Tibial nerve (tissue), 3 donors: ENCODE results near the gene DHDH.

ENCODE experiments used
- POLR2A ChIP-seq, 2 donors: fragments of 450-650 bp; IDR thresholded peaks; one replicate each; pipeline ENCODE4 v1.6.1; 2017; ENCODE audit warnings: antibody characterized with exemption in 2 of 2, mild to moderate bottlenecking in 2 of 2, moderate library complexity in 2 of 2
- TF ChIP-seq, protein P1 (sequence below), 5 experiments: fragments of 200-600 bp in 3 of 5; fragments of 450-650 bp in 2 of 5; sonication (generic) in 3 of 5; IDR thresholded peaks; one replicate each; pipeline ENCODE4 v1.5.1; 2016 to 2019; ENCODE audit warnings: antibody characterized with exemption in 5 of 5, mild to moderate bottlenecking in 3 of 5, moderate library complexity in 2 of 5

DNA sequence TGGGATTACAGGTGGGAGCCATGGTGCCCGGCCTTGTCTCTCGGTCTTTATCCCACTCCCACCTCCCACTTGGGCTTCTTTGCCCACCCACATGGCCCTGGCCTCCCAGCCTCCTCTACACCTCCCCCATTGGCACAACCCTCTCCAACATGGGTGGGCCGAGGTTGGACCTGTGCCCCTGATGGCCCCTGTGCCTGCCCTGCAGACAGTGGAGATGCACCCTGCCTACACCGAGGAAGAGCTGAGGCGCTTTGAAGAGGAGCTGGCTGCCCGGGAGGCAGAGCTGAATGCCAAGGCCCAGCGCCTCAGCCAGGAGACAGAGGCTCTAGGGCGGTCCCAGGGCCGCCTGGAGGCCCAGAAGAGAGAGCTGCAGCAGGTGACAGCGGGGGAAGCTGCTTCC, 12.6 kb upstream of the DHDH start:
- TF ChIP-seq, protein P1, sequence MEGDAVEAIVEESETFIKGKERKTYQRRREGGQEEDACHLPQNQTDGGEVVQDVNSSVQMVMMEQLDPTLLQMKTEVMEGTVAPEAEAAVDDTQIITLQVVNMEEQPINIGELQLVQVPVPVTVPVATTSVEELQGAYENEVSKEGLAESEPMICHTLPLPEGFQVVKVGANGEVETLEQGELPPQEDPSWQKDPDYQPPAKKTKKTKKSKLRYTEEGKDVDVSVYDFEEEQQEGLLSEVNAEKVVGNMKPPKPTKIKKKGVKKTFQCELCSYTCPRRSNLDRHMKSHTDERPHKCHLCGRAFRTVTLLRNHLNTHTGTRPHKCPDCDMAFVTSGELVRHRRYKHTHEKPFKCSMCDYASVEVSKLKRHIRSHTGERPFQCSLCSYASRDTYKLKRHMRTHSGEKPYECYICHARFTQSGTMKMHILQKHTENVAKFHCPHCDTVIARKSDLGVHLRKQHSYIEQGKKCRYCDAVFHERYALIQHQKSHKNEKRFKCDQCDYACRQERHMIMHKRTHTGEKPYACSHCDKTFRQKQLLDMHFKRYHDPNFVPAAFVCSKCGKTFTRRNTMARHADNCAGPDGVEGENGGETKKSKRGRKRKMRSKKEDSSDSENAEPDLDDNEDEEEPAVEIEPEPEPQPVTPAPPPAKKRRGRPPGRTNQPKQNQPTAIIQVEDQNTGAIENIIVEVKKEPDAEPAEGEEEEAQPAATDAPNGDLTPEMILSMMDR (IDR thresholded peaks at IDR 0.05): no peak
- TF ChIP-seq POLR2A (IDR thresholded peaks at IDR 0.05): no peak
